ENCODE data around the gene OSBPL6. TPM values are rescaled to one million over a fixed set of nuclear protein-coding genes. Genes with fewer than 3 reads are reported as not detected.

Gene OSBPL6
- total RNA-seq, 2 experiments from 2014 or later: 0.16 to 0.24 TPM

DNA sequence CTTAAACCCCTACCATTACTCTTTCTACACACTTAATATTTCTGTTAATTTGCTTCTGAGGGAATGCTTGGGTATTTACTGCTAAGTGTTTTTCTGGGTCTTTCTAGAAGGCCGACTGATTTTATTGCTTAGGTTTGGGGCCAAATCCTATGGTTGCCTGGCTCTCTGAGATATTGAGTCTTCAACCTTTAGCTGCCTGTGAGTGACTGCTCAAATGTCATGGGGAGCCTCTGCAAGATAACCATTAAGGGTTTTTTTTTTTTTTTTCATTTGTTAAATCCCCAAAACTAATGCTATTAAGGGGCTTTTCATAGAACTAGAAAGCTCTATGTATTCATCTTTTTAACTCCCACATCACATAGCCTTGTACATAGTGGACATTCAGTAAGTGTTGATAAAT lies 5.0 kb downstream of the OSBPL6 start:
- ATAC-seq: no peak
- no peak overlapping the region for H3K4me3 Mint-ChIP-seq
- H3K4me1 Mint-ChIP-seq (ENCODE audit: low read depth): peaks cover 7% of the 10 kb centered on the region
- ChIA-PET POLR2A (no interaction called here), CTCF (interaction anchor here (0.6 kb wide), 1 partner anchor 640 kb away, joined by 3 read pairs; no protein-coding TSS in a partner anchor)
- H3K27me3 Mint-ChIP-seq (ENCODE audit: low read depth): peaks cover 47% of the 10 kb centered on the region
- H3K27ac Mint-ChIP-seq: no peak overlapping the region
- no peaks in the 10 kb centered on the region for H3K36me3 Mint-ChIP-seq (ENCODE audit: low read depth)
- no peaks in the 10 kb centered on the region for H3K9me3 Mint-ChIP-seq (ENCODE audit: insufficient read depth)
- DNase-seq: no peak

DNA sequence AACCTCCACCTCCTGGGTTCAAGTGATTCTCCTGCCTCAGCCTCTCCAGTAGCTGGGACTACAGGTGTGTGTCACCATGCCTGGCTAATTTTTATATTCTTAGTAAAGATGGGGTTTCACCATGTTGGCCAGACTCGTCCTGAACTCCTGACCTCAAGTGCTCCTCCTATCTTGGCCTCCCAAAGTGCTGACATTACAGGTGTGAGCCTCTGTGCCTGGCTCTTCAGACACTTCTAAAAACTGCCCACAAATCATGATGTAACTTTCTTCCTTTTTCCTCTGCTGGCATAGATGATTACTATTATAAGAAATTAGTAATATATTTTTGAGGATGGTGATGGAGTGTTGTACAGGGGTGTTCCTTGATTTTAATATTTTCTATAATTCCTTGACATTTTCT lies 6.0 kb downstream of the OSBPL6 start:
- Mint-ChIP-seq H3K27ac (no peak overlapping the region), H3K9me3 (ENCODE audit: insufficient read depth) (no peaks in the 10 kb centered on the region), H3K4me1 (ENCODE audit: low read depth) (peaks cover 6% of the 10 kb centered on the region), H3K4me3 (no peak overlapping the region), H3K27me3 (ENCODE audit: low read depth) (peaks cover 48% of the 10 kb centered on the region), H3K36me3 (ENCODE audit: low read depth) (no peaks in the 10 kb centered on the region)
- POLR2A ChIA-PET: no interaction called here
- CTCF ChIA-PET: no interaction called here
- DNase-seq (no peak), ATAC-seq (no peak)

DNA sequence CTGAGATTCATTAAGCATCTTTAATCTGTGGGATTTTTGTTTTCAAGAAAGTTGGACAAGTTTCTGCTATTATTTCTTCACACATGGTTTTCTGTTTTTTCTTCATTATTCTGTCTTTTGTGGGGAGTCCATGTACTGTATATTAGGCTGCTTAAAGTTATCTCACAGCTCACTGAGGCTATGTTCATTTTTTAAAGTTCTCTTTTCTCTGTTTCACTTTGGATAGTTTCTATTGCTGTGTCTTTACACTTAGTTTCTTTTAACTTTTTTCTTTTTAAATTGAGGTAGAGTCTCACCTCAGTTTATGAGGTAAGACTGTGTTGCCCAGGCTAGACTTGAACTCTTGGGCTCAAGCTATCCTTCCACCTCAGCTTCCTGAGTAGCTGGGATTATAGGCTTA lies 8.6 kb downstream of the OSBPL6 start:
- no peak for DNase-seq
- ATAC-seq: no peak

DNA sequence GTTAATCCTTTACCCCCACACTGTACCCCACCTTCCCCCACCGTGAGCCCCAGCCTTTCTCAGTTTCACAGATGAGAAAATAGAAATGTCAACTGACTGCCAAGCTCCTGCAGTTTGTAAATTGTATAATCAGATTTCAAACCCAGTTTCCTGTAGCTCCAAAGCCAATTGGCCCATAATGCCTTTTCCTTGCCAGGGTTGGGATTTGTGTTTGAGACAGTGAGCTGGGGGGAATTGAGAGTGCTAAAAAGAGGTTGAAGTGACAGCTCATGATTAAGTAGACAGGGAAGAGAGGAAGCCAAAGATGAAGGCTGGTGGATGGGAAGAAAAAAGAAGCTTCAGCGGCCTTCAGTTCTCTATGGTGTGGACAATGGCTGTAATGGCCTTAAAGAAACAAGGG lies 10.7 kb downstream of the OSBPL6 start:
- Mint-ChIP-seq H3K27ac (no peak overlapping the region), H3K36me3 (ENCODE audit: low read depth) (no peaks in the 10 kb centered on the region), H3K9me3 (ENCODE audit: insufficient read depth) (no peaks in the 10 kb centered on the region), H3K4me3 (no peak overlapping the region), H3K27me3 (ENCODE audit: low read depth) (peaks cover 27% of the 10 kb centered on the region), H3K4me1 (ENCODE audit: low read depth) (no peaks in the 10 kb centered on the region)
- DNase-seq (no peak), ATAC-seq (no peak)
- ChIA-PET CTCF (no interaction called here), POLR2A (no interaction called here)

More for the DNA sequence above, 8.6 kb downstream of the OSBPL6 start:
- H3K9me3 Mint-ChIP-seq (ENCODE audit: insufficient read depth): no peaks in the 10 kb centered on the region
- ChIA-PET CTCF (interaction anchor here (1.1 kb wide), 1 partner anchor 8 kb away, joined by 3 read pairs; no protein-coding TSS in a partner anchor), POLR2A (no interaction called here)
- H3K4me3 Mint-ChIP-seq: no peak overlapping the region
- peaks cover 36% of the 10 kb centered on the region for H3K27me3 Mint-ChIP-seq (ENCODE audit: low read depth)
- no peak overlapping the region for H3K27ac Mint-ChIP-seq
- H3K4me1 Mint-ChIP-seq (ENCODE audit: low read depth): peaks cover under 1% of the 10 kb centered on the region
- H3K36me3 Mint-ChIP-seq (ENCODE audit: low read depth): no peaks in the 10 kb centered on the region

DNA sequence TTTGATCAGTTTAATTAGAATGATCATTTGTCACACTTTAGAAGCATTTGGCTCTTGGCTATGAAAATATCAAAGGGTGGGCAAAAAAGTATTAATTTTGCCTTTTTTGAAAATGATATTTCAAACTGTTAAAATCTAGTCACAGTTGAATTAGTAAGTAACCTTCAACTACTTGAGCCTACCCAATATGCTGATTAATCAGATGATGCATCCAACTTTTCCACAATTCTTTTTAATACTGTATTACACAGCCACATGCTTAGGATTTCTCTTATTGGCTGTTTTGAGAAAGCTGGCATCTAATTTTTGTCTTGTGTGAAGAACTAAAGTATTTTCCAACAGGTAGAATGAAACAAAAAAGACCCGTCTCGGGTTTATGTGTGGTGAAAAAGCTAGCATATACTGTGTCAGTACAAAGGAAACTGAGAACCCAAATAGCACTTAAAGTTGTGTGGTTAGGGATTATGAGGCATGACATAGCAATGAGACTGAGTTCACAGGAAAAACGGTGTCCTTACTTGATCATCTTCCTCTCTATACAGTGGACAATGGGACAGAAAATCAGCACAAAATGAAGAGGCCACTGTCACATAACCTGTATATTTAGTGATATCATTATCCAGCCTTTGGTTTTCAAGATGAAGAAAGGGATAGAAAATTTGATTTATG lies 11.7 kb downstream of the OSBPL6 start:
- POLR2A ChIA-PET: no interaction called here
- CTCF ChIA-PET: interaction anchor here (0.7 kb wide), 1 partner anchor 11 kb away, joined by 3 read pairs; the partner anchor contains the start of gene OSBPL6
- no peak overlapping the region for H3K4me3 Mint-ChIP-seq
- DNase-seq: no peak
- no peaks in the 10 kb centered on the region for H3K4me1 Mint-ChIP-seq (ENCODE audit: low read depth)
- no peaks in the 10 kb centered on the region for H3K9me3 Mint-ChIP-seq (ENCODE audit: insufficient read depth)
- no peaks in the 10 kb centered on the region for H3K36me3 Mint-ChIP-seq (ENCODE audit: low read depth)
- no peak overlapping the region for H3K27ac Mint-ChIP-seq
- ATAC-seq: no peak
- H3K27me3 Mint-ChIP-seq (ENCODE audit: low read depth): peaks cover 25% of the 10 kb centered on the region

DNA sequence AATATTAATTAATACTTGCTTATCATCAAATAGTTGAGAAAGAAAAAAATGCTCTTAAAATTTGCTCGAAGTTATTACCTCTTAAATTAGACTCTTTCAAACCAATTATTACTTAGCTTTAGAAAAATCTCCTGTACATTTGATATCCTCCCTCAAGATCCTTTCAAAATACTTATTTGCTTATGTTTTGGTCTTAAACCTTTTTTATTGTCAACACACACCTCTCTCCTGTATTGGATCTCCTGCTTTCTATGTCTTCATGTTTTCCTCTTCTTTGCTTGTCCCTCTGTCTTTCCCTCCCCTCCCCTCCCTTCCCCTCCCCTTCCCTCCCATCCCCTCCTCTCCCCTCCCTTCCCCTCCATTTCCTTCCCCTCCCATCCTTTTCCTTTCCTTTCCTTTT lies 14.0 kb downstream of the OSBPL6 start:
- H3K4me3 Mint-ChIP-seq: no peak overlapping the region
- DNase-seq (no peak), ATAC-seq (no peak)
- no peaks in the 10 kb centered on the region for H3K36me3 Mint-ChIP-seq (ENCODE audit: low read depth)
- ChIA-PET POLR2A (no interaction called here), CTCF (interaction anchor here (1.1 to 1.4 kb wide), 2 partner anchors 52 to 103 kb away, joined by 3 to 4 read pairs; no protein-coding TSS in a partner anchor)
- peaks cover 19% of the 10 kb centered on the region for H3K27me3 Mint-ChIP-seq (ENCODE audit: low read depth)
- no peak overlapping the region for H3K27ac Mint-ChIP-seq
- H3K9me3 Mint-ChIP-seq (ENCODE audit: insufficient read depth): no peaks in the 10 kb centered on the region
- H3K4me1 Mint-ChIP-seq (ENCODE audit: low read depth): no peaks in the 10 kb centered on the region

DNA sequence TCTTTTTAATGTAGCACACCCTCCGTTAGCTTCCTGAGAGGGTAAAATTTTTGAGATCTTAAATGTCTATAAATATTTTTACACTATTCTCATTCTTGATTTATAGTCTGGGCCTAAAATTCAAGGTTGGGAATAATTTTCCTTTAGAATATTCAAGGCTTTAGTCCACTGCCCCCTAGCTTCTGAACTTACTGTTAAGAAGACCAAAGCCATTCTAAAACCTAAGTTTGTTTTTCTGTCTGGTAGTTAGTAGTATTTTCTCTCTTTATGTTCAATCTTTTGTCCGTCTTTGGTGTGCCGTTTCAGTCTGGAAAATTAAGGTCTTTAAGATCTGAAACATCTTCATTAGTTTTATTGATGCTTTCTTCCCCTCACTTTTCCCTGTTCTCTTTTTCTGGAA lies 14.5 kb downstream of the OSBPL6 start:
- ChIA-PET POLR2A (no interaction called here), CTCF (interaction anchor here (1.4 kb wide), 1 partner anchor 103 kb away, joined by 4 read pairs; no protein-coding TSS in a partner anchor)
- no peak overlapping the region for H3K27ac Mint-ChIP-seq
- no peaks in the 10 kb centered on the region for H3K9me3 Mint-ChIP-seq (ENCODE audit: insufficient read depth)
- no peak overlapping the region for H3K4me3 Mint-ChIP-seq
- no peak for DNase-seq
- H3K36me3 Mint-ChIP-seq (ENCODE audit: low read depth): no peaks in the 10 kb centered on the region
- peaks cover 15% of the 10 kb centered on the region for H3K27me3 Mint-ChIP-seq (ENCODE audit: low read depth)
- H3K4me1 Mint-ChIP-seq (ENCODE audit: low read depth): no peaks in the 10 kb centered on the region
- no peak for ATAC-seq

DNA sequence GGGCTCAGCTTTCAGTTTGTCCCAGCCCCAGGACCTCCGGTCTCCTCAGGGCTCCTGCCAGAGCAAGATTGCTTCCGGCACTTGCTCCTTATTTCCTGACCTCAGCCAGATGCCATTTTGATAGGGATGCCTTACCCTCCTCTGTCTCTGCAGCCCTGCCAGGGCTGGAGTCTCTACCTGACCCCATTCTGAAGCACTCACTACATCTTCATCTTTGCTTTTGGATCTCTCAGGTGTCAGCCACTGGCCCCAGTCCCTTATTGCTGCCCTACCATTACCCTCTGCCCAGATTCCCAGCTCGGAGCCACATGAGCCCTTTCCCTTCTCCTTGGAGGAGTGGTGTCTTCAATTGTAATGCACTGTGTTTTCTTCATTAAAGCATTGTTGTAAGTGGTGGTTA lies 17.1 kb downstream of the OSBPL6 start:
- DNase-seq (no peak), ATAC-seq (no peak)
- H3K4me1 Mint-ChIP-seq (ENCODE audit: low read depth): no peaks in the 10 kb centered on the region
- no peak overlapping the region for H3K4me3 Mint-ChIP-seq
- no peaks in the 10 kb centered on the region for H3K9me3 Mint-ChIP-seq (ENCODE audit: insufficient read depth)
- H3K36me3 Mint-ChIP-seq (ENCODE audit: low read depth): no peaks in the 10 kb centered on the region
- no peak overlapping the region for H3K27ac Mint-ChIP-seq
- H3K27me3 Mint-ChIP-seq (ENCODE audit: low read depth): peaks cover 7% of the 10 kb centered on the region
- ChIA-PET CTCF (no interaction called here), POLR2A (no interaction called here)

DNA sequence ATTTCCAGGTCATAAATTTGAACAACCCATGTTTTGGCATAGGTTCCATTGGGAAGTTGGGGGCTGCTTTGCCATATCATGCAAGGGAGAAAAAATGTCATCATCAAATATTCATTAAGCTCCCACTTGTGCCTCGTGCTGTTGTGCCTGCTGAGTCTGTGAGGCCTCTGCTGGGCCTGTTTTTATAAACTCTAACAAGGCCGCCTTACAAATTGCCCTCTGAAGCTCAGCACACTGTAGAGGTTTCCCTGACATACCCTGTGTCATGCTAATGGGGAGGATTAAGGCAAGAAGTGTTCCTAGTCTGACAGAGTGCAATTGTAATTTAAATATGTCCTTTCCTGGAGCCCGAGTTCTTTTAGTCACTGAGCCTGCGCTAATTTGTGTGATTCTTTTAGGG lies 17.6 kb downstream of the OSBPL6 start:
- ATAC-seq: no peak
- Mint-ChIP-seq H3K27ac (no peak overlapping the region), H3K4me1 (ENCODE audit: low read depth) (no peaks in the 10 kb centered on the region), H3K4me3 (no peak overlapping the region), H3K36me3 (ENCODE audit: low read depth) (no peaks in the 10 kb centered on the region), H3K27me3 (ENCODE audit: low read depth) (peaks cover 9% of the 10 kb centered on the region), H3K9me3 (ENCODE audit: insufficient read depth) (no peaks in the 10 kb centered on the region)
- POLR2A ChIA-PET: interaction anchor here (0.6 kb wide), 1 partner anchor 308 kb away, joined by 3 read pairs; no protein-coding TSS in a partner anchor
- no peak for DNase-seq
- CTCF ChIA-PET: no interaction called here

DNA sequence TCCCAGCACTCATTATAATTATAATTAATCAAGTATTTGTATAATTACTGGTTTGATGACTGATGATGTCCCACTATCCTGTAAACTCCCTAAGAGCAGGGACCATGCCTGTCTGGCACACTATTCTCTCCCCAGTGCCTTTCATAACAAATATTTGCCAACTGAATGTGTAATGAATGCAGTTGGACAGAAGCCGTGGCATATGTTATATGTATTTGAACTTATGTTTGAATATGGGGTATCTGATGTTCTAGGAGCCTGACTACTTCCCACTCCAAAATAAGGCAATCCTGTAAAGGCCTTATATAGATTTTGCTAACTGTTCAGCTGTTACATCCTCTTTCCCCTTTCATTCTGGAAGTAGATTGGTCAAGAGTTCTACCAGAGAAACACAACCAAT lies 19.7 kb downstream of the OSBPL6 start:
- POLR2A ChIA-PET: no interaction called here
- CTCF ChIA-PET: no interaction called here
- no peaks in the 10 kb centered on the region for H3K4me1 Mint-ChIP-seq (ENCODE audit: low read depth)
- no peaks in the 10 kb centered on the region for H3K36me3 Mint-ChIP-seq (ENCODE audit: low read depth)
- peaks cover 8% of the 10 kb centered on the region for H3K27me3 Mint-ChIP-seq (ENCODE audit: low read depth)
- H3K9me3 Mint-ChIP-seq (ENCODE audit: insufficient read depth): no peaks in the 10 kb centered on the region
- no peak overlapping the region for H3K4me3 Mint-ChIP-seq
- DNase-seq: no peak
- ATAC-seq: no peak
- H3K27ac Mint-ChIP-seq: no peak overlapping the region

DNA sequence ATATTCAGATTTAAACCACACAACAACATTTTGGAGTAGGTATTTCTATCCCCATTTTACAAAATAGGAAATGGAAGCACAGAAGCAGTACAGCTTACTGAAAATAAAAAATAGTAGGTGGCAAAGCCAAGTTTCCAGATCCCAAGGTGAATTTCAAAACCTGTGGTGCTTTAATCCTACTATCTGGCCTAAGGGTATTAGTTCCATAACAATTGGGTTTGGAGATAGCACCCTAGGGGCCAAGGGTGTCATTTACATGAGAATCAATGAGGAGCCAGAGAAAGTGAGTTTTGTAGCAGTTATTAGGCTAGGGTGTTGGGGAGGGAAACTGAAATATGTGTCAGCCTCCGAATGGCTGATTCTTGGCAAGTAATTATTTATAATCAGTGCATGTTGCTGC lies 24.9 kb downstream of the OSBPL6 start:
- Mint-ChIP-seq H3K36me3 (ENCODE audit: low read depth) (no peaks in the 10 kb centered on the region), H3K4me3 (no peak overlapping the region), H3K4me1 (ENCODE audit: low read depth) (no peaks in the 10 kb centered on the region), H3K27ac (no peak overlapping the region), H3K9me3 (ENCODE audit: insufficient read depth) (no peaks in the 10 kb centered on the region), H3K27me3 (ENCODE audit: low read depth) (peaks cover 19% of the 10 kb centered on the region)
- POLR2A ChIA-PET: no interaction called here
- no peak for ATAC-seq
- CTCF ChIA-PET: no interaction called here
- DNase-seq: no peak

DNA sequence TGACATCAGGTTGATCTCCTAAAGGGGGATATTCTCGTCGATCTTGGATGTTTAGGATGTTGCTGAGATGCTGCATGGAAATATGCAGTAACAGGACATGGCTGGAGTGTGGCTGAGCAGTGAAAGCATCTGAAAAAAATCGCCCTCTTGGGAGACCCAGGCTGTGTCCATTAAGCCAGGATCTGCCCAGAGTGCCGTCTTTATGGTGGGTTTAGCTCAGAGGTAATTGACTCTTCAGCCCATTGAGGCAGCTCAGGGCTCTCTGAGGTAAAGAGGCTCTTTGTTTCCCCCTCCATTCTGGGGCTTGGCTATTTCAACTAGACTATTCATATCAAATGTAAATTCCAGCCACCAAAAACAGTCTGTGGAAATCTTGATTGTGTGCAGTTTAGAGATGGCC lies 26.5 kb downstream of the OSBPL6 start:
- Mint-ChIP-seq H3K4me1 (ENCODE audit: low read depth) (no peaks in the 10 kb centered on the region), H3K9me3 (ENCODE audit: insufficient read depth) (no peaks in the 10 kb centered on the region), H3K27ac (no peak overlapping the region), H3K36me3 (ENCODE audit: low read depth) (no peaks in the 10 kb centered on the region), H3K4me3 (no peak overlapping the region), H3K27me3 (ENCODE audit: low read depth) (peaks cover 29% of the 10 kb centered on the region)
- no peak for DNase-seq
- no peak for ATAC-seq
- ChIA-PET CTCF (no interaction called here), POLR2A (no interaction called here)

DNA sequence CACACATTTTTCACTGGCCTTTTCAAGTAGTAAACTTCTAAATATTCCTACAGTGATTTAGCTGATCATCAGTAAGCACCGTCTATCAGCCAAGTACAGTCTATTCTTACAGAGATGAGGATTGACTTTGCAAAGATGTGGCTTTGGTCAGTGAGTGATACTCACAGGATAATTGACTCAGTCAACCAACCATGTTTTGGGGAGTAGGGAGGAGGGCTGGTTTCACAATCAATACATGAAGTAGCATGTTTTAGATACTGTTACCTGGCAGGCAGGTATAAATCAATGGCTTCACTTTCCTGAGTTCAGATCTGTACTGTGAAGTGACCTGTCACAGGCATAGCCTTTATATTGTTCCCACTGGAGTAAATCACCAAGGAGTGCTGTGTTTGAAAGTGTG lies 27.2 kb downstream of the OSBPL6 start:
- Mint-ChIP-seq H3K4me3 (no peak overlapping the region), H3K4me1 (ENCODE audit: low read depth) (no peaks in the 10 kb centered on the region), H3K27ac (no peak overlapping the region), H3K9me3 (ENCODE audit: insufficient read depth) (no peaks in the 10 kb centered on the region), H3K36me3 (ENCODE audit: low read depth) (no peaks in the 10 kb centered on the region), H3K27me3 (ENCODE audit: low read depth) (peaks cover 31% of the 10 kb centered on the region)
- no peak for ATAC-seq
- no peak for DNase-seq
- ChIA-PET POLR2A (no interaction called here), CTCF (interaction anchor here (0.6 kb wide), 1 partner anchor 149 kb away, joined by 3 read pairs; the partner anchor contains the start of gene PDE11A)
